Activated T-helper 17 cell treated with anti-CD3 and anti-CD28 coated beads, Interleukin-2, amount 50 U/mL, for 72 hours (primary cell): ENCODE results near the gene CACNA2D1. TPM values are rescaled to one million over a fixed set of nuclear protein-coding genes. Genes with fewer than 3 reads are reported as not detected.

Source experiments
- ATAC-seq: fragments of 150-1000 bp; cut with Tn5 transposase; replicated peaks from 2 replicates; pipeline ENCODE4 v1.10.0; 2021; ENCODE audit warnings: mild to moderate bottlenecking, moderate library complexity
- H3K27ac Mint-ChIP-seq: one replicate; pipeline ENCODE4 v1.8.0; 2022; ENCODE audit warnings: mixed read lengths
- H3K27me3 Mint-ChIP-seq: one replicate; pipeline ENCODE4 v1.8.0; 2022; ENCODE audit warnings: mixed read lengths
- H3K36me3 Mint-ChIP-seq: one replicate; pipeline ENCODE4 v1.8.0; 2022; ENCODE audit warnings: low read depth, mild to moderate bottlenecking, mixed read lengths
- H3K4me1 Mint-ChIP-seq: one replicate; pipeline ENCODE4 v1.8.0; 2022; ENCODE audit warnings: mixed read lengths
- H3K4me3 Mint-ChIP-seq: one replicate; pipeline ENCODE4 v1.8.0; 2022; ENCODE audit warnings: mild to moderate bottlenecking, mixed read lengths
- H3K9me3 Mint-ChIP-seq: one replicate; pipeline ENCODE4 v1.8.0; 2022; ENCODE audit warnings: mixed read lengths
- total RNA-seq, 2 donors: library from RNA; stranded (reverse); gene quantifications; one replicate each; pipeline ENCODE4 v1.2.3, GENCODE V29; 2022

The CACNA2D1 gene
- total RNA-seq, 2 donors from 2014 or later, result not detected

DNA sequence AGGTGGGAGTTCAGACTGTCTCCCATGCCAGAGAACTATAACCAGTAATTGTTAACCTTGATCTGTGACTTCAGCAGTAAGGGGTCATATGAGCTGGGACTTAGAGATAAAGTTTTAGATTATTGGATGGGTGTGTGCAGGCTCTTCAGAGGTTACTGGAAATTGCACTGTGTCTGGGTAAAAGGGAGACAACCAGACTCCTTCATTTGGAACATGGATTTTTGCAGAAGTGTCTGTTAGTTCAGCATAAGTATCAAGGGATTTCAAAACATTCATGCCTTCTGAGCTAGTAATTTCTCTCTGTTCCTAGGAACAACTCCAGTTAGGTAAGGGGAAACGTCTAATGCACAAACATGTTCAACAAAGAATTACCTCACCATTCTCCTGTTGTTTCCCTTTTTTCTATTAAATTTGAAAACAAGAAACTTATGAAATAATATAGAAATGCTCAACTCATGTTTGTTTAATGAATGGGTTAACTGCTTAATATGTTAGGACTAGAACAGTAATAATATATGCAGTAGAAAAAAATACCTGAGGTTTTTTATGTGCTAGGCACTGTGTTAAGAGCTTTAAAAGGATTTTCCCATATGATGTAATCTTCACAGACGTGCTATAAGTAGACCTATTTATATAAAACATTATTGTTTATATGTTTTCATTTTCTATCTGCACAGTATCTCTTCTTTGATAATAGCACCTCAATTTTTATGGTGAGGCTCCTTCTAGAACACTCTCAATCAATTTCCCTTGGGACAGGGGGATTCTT lies 233.0 kb downstream of the CACNA2D1 start:
- H3K36me3 Mint-ChIP-seq, result no peaks in the 10 kb centered on the region
- no peaks in the 10 kb centered on the region for H3K4me1 Mint-ChIP-seq
- no peak for ATAC-seq
- H3K9me3 Mint-ChIP-seq, result peaks cover 4% of the 10 kb centered on the region
- no peak overlapping the region for H3K27ac Mint-ChIP-seq
- H3K27me3 Mint-ChIP-seq, result no peaks in the 10 kb centered on the region
- no peak overlapping the region for H3K4me3 Mint-ChIP-seq

DNA sequence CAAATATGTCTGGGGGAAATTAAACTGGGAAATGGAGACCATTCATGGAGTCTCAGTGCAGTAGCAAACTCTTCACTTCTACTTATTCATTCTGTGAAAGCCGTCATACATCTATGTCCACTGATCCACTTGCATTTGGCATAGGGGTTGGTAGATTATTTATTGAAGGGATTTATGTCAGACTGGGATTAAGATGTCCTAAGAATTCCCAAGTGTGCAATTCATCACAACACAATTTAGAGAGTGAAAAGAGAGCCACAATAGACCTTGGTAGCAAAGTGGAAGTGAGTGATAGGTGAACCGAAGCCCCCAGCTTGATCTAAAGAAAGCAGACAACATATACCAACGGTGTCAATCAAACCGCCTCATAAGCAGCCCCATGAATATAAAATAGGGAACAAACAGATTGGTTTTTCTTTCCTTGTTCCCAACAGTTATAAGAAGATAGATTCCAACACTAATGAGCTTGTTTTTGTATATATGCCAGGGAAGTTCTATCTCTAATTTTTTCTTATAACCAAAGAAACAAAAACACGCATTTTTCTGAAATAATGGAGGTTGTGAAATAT lies 234.3 kb downstream of the CACNA2D1 start:
- no peak for ATAC-seq
- peaks cover 4% of the 10 kb centered on the region for H3K9me3 Mint-ChIP-seq

DNA sequence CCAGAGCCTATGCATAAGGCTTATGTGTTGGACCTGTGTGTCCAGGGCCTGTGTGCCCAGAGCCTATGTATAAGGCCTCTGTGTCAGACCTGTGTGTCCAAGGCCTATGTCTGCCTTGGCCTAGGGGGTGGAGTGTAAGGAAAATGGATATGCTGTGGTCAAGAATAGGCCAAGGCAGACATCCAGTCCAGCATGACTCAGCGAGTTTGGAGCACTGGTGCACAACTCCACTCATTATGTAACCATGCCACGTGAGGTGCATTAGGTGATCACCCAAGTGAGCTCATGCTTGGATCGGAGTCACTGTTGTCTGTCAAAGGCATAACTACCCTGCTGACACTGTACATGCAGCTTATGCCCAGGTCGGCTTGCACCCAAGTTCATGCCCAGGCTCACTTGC lies 238.9 kb downstream of the CACNA2D1 start:
- no peak for ATAC-seq
- H3K4me1 Mint-ChIP-seq, result no peaks in the 10 kb centered on the region
- peaks cover 6% of the 10 kb centered on the region for H3K9me3 Mint-ChIP-seq
- no peak overlapping the region for H3K27ac Mint-ChIP-seq
- no peaks in the 10 kb centered on the region for H3K36me3 Mint-ChIP-seq
- H3K27me3 Mint-ChIP-seq, result no peaks in the 10 kb centered on the region
- no peak overlapping the region for H3K4me3 Mint-ChIP-seq

More for the DNA sequence above, 234.3 kb downstream of the CACNA2D1 start:
- Mint-ChIP-seq H3K4me3 (no peak overlapping the region), H3K4me1 (no peaks in the 10 kb centered on the region), H3K27ac (no peak overlapping the region), H3K36me3 (no peaks in the 10 kb centered on the region), H3K27me3 (no peaks in the 10 kb centered on the region)

DNA sequence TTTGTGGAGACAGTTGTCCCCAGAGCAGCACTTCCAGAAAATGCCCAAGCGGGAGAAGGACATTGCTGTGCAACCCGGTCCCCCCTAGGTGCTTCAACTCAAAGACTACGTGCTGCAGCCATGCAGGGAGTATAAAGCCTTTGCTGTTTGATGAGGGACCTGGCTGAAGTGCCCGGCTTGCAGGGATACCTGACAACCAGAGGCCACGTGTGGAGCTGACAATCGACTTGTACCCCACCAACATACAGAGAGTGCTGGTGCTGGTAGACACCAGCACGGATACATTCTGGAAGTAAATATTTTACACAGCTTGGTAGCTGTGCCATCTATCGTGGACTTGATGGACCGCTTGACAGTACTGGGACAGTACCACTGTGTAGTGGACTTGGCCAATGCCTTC lies 240.6 kb downstream of the CACNA2D1 start:
- no peak for ATAC-seq
- Mint-ChIP-seq H3K4me3 (no peak overlapping the region), H3K27me3 (no peaks in the 10 kb centered on the region), H3K4me1 (no peaks in the 10 kb centered on the region), H3K27ac (no peak overlapping the region), H3K36me3 (no peaks in the 10 kb centered on the region), H3K9me3 (peaks cover 6% of the 10 kb centered on the region)

DNA sequence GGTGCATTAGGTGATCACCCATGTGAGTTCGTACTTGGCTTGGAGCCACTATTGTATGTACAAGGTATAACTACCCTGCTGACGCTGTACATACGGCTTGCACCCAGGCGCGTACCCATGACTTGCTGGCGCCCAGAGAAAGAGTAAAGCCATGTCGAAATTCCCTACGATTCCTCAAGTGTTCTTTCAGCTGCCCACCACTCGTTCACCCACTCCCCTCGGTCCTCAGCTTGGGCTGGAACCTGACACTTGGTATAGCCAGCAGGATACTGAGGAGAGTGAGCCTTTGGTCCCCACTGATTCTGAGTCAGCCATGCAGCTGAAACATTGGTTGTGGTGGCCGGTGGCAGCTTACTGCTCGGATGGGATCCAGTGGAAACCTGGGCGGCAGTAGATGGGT lies 241.5 kb downstream of the CACNA2D1 start:
- Mint-ChIP-seq H3K27me3 (no peaks in the 10 kb centered on the region), H3K27ac (no peak overlapping the region), H3K9me3 (peaks cover 6% of the 10 kb centered on the region), H3K4me1 (no peaks in the 10 kb centered on the region), H3K4me3 (no peak overlapping the region), H3K36me3 (no peaks in the 10 kb centered on the region)
- ATAC-seq, result no peak

DNA sequence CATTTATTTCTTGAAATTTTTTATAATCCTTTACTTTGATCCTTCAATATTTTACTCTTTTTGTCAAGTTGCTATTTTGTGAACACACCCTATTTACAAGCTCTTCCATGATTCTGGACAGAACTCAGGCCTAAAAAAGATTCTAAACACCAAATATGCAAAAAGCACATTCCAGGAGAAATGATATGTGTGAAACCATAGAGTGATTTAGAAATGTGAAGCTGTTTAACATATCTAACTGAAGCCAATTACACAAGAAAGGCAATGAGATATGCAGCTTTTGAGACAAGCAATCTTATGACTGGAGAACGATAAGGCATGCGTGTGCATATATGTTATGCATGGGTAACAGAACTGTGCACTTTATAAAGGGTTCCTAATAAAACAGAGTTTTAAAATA lies 243.0 kb downstream of the CACNA2D1 start:
- no peak for ATAC-seq
- H3K27ac Mint-ChIP-seq, result no peak overlapping the region
- no peaks in the 10 kb centered on the region for H3K27me3 Mint-ChIP-seq
- H3K9me3 Mint-ChIP-seq, result peaks cover 6% of the 10 kb centered on the region
- H3K36me3 Mint-ChIP-seq, result no peaks in the 10 kb centered on the region
- no peaks in the 10 kb centered on the region for H3K4me1 Mint-ChIP-seq
- H3K4me3 Mint-ChIP-seq, result no peak overlapping the region

DNA sequence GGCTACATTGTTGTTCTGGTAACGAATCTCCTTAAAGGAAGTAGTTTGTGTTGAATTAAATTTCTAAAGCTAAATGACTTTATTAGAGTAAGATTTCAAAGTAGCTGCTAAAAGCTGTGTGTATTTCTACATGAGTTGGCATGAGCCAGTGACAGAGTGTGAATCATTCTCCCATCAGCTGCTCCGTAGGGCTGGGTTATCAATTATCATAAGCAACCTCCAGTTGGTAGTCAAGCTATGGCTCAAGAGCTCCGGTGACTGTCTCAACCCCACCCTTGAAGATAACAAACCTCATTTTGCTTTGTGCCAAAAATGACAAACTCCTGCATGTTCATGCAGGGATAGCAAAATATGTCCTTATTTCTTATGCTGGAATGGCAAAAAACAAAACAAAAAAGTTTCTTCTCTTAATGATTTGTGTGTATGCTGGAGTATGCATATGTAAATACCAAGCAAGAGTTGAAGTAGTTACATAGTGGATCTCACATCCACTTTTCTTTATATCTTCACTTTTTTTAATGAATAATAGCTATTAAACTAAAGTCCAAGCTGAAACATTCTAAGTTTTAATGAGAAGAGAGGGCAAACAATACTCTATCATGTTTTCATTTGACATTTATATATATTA lies 249.4 kb downstream of the CACNA2D1 start:
- Mint-ChIP-seq H3K4me1 (no peaks in the 10 kb centered on the region), H3K4me3 (no peak overlapping the region), H3K36me3 (no peaks in the 10 kb centered on the region), H3K27ac (no peak overlapping the region), H3K9me3 (no peaks in the 10 kb centered on the region), H3K27me3 (no peaks in the 10 kb centered on the region)
- ATAC-seq, result no peak

DNA sequence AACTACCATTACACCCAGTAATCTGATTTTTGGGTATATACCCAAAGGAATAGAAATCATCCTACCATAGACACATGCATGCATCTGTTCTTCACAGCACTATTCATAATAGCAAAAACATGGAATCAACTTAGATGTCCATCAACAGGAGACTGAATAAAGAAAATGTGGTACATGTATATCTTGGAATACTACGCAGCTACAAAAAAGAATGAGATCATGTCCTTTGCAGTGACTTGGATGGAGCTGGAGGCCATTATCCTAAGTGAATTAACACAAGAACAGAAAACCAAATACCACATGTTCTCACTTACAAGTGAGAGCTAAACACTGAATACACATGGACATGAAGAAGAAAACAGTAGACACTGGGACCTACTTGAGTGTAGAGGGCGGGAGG lies 254.9 kb downstream of the CACNA2D1 start:
- Mint-ChIP-seq H3K36me3 (no peaks in the 10 kb centered on the region), H3K27me3 (no peaks in the 10 kb centered on the region), H3K4me3 (no peak overlapping the region), H3K27ac (no peak overlapping the region), H3K4me1 (no peaks in the 10 kb centered on the region), H3K9me3 (peaks cover 6% of the 10 kb centered on the region)
- ATAC-seq, result no peak

DNA sequence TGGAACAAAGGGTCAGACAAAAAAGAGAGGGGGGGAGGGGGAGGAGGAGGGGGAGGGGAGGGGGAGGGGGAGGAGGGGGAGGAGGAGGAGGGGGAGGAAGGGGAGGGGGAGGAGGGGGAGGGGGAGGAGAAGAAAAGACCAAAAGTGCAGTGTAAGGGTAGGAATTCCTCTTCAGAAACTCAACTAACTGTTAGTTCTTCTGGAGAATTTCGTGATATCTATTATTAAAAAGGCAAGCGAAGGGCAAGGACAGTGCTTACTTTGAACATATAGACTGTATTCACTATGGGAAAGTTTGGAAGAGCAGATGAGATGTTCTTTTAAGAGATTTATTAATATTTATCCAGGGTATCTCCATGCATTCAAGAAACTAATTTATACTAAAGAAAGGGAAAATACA lies 258.1 kb downstream of the CACNA2D1 start:
- no peak for ATAC-seq

DNA sequence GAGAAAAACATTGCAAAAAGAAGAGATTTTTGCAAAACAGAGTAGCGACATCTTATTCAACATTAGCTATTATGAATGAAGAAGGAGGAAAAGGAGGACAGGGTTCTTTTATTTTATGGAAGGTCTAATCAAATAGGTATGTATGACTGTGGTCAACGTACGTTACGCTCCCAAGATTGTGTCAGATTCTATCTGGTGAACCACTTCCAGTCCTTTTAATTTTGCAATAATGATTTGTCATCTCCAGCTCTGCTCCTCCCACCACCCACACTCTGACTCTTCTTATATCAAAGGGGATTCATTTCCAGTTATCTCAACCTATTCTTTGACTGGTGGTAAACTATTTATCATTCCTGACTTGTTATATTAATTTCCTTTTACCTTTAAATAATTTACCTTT lies 259.9 kb downstream of the CACNA2D1 start:
- H3K36me3 Mint-ChIP-seq, result no peaks in the 10 kb centered on the region
- H3K27ac Mint-ChIP-seq, result no peak overlapping the region
- H3K4me3 Mint-ChIP-seq, result no peak overlapping the region
- ATAC-seq, result no peak
- H3K9me3 Mint-ChIP-seq, result peaks cover 13% of the 10 kb centered on the region
- no peaks in the 10 kb centered on the region for H3K4me1 Mint-ChIP-seq
- no peaks in the 10 kb centered on the region for H3K27me3 Mint-ChIP-seq

More for the DNA sequence above, 258.1 kb downstream of the CACNA2D1 start:
- Mint-ChIP-seq H3K36me3 (no peaks in the 10 kb centered on the region), H3K27ac (no peak overlapping the region), H3K4me3 (no peak overlapping the region), H3K9me3 (peaks cover 10% of the 10 kb centered on the region), H3K27me3 (no peaks in the 10 kb centered on the region), H3K4me1 (no peaks in the 10 kb centered on the region)

DNA sequence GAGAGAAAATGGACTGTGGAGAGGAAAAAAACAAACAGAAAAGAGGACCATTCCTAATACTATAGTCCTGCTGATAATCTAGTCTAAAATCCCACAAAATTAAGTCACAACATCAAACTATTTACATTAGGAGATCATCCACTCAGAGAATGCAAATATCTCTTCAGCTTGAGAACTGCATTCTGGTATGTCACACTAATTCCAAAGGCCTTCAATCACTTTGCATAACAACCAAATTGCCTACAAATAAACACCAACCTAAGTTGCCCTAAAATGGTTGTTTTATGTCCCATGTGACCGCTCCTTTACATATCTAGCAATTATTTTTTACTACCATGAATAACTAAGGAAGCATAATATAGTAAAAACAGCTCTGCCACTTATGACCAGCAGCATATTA lies 264.3 kb downstream of the CACNA2D1 start:
- Mint-ChIP-seq H3K27ac (no peak overlapping the region), H3K9me3 (peaks cover 13% of the 10 kb centered on the region), H3K27me3 (no peaks in the 10 kb centered on the region), H3K36me3 (no peaks in the 10 kb centered on the region), H3K4me1 (no peaks in the 10 kb centered on the region), H3K4me3 (no peak overlapping the region)
- ATAC-seq, result no peak

DNA sequence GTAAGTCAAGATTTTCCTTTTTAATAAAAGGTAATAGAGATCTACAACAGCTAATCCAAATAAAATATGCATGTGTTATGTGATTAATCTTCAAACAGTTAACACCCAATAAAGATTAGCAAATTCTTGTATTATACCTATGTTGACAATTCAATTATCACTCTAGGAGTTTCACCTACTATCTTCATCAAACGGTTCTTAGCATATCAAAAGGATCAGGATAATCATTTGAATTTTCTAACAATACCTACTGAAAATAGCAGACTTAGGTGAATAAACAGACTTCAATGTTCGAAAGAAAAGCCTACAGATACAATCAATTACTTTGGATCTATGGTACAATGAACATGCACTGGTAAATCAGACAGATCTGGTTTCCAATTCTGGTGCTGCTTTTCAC lies 268.3 kb downstream of the CACNA2D1 start:
- no peak for ATAC-seq
- no peaks in the 10 kb centered on the region for H3K36me3 Mint-ChIP-seq
- H3K27ac Mint-ChIP-seq, result no peak overlapping the region
- H3K27me3 Mint-ChIP-seq, result no peaks in the 10 kb centered on the region
- H3K4me3 Mint-ChIP-seq, result no peak overlapping the region
- H3K4me1 Mint-ChIP-seq, result no peaks in the 10 kb centered on the region
- H3K9me3 Mint-ChIP-seq, result peaks cover 8% of the 10 kb centered on the region

DNA sequence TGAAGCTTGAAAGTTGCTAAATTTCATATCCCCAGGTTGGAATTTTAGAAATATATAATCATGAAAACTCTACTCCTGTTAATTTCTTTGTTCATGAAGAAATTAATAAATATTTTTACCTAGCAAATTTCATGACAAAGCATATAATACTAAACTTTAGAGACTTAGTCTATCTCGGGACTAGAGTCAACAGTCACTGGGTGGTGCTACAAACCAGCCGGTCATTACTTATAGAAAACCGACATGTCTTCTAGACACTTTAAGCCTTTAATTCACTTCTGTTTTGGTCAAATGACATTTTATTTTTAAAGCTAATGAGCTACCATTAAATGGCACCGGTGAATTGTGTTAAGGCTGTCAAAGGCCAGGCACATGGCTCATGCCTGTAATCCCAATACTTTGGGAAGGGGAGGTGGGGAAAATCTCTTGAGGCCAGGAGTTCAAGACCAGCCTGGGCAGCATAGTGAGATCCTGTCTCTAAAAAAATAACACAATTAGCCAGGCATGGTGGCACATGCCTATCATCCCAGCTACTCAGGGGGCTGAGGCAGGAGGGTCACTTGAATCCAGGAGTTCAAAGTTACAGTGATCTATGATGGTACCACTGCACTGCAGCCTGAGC lies 270.1 kb downstream of the CACNA2D1 start:
- H3K4me3 Mint-ChIP-seq, result no peak overlapping the region
- H3K27me3 Mint-ChIP-seq, result no peaks in the 10 kb centered on the region
- no peaks in the 10 kb centered on the region for H3K36me3 Mint-ChIP-seq
- no peak for ATAC-seq
- H3K27ac Mint-ChIP-seq, result no peak overlapping the region
- H3K4me1 Mint-ChIP-seq, result no peaks in the 10 kb centered on the region
- H3K9me3 Mint-ChIP-seq, result peaks cover 4% of the 10 kb centered on the region

DNA sequence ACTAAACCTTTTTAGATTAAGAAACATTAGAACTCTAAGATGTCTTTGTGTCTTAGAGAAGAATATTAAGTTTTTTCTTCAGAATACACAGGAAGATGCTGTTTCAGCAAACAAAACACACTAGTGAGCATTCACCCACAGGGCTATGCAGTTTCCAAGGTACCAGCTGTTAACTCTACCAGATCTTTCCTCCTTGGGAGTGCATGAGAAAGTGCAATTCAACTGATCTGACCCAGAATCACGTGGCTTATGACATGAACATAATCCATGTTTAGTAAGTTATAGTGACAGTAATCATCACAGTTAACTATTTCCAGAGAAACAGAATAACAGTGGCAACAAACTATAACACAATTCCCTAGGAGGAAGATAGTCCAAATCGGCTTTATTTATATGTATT lies 270.7 kb downstream of the CACNA2D1 start:
- Mint-ChIP-seq H3K4me3 (no peak overlapping the region), H3K27ac (no peak overlapping the region), H3K9me3 (no peaks in the 10 kb centered on the region), H3K27me3 (no peaks in the 10 kb centered on the region), H3K36me3 (no peaks in the 10 kb centered on the region), H3K4me1 (no peaks in the 10 kb centered on the region)
- ATAC-seq, result no peak

DNA sequence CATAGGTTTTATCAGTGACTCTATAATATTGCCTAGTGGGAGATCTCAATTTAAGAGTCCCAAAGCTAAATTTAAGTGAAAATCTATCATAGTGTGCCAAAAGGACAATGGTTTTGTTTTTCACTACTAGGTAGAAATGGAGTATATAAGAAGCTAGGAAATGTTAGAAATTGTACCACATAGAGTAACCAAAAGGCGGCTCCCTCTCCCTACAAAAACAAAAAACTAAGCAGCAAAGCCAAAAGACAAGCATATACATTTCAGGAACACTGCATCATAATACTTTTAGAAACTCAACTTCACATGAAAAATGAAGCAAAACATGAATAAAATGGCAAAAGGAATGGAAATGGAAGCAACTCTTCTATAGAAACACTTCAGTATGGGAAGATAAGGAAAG lies 271.6 kb downstream of the CACNA2D1 start:
- Mint-ChIP-seq H3K9me3 (no peaks in the 10 kb centered on the region), H3K4me3 (no peak overlapping the region)

More for the DNA sequence above, 271.6 kb downstream of the CACNA2D1 start:
- ATAC-seq, result no peak
- no peaks in the 10 kb centered on the region for H3K36me3 Mint-ChIP-seq
- no peaks in the 10 kb centered on the region for H3K4me1 Mint-ChIP-seq
- no peaks in the 10 kb centered on the region for H3K27me3 Mint-ChIP-seq
- no peak overlapping the region for H3K27ac Mint-ChIP-seq
